Measurements from ENCODE around the gene GIGYF2.

GRCh38 chr2:232681527-232681926 lies 15.6 kb upstream of the GIGYF2 start:
- TF ChIP-seq POLR2AphosphoS5 (IDR thresholded peaks at IDR 0.05; ENCODE audit: low read depth, low read length) = no peak
- no peak for TF ChIP-seq CTCF (IDR thresholded peaks at IDR 0.05 in 2 of 3, conservative IDR thresholded peaks at IDR 0.05 in 1 of 3; ENCODE audit: borderline replicate concordance in 1 of 3, insufficient read depth in 1 of 3, low read depth in 2 of 3, low read length in 2 of 3)
- no peak for TF ChIP-seq EZH2phosphoT487 (IDR thresholded peaks at IDR 0.05; ENCODE audit: borderline replicate concordance)
- TF ChIP-seq TCF7L2 (IDR thresholded peaks at IDR 0.05; ENCODE audit: borderline replicate concordance, extremely low read depth, insufficient read depth, insufficient read length) = no peak
- no peak for TF ChIP-seq SP1 (IDR thresholded peaks at IDR 0.05; ENCODE audit: low read depth)
- no peak for TF ChIP-seq POLR2A (IDR thresholded peaks at IDR 0.05; ENCODE audit: borderline replicate concordance, extremely low read depth, insufficient read depth, insufficient read length)
- TF ChIP-seq ELF1 (IDR thresholded peaks at IDR 0.05; ENCODE audit: borderline replicate concordance, low read depth) = no peak
- TF ChIP-seq MAX (IDR thresholded peaks at IDR 0.05) = no peak
- no peak for TF ChIP-seq REST (IDR thresholded peaks at IDR 0.05; ENCODE audit: low read depth)

Measured in HCT116 (cell line).